Activated CD8-positive, alpha-beta memory T cell treated with anti-CD3 and anti-CD28 coated beads, Interleukin-2, amount 50 U/mL, for 24 hours (primary cell): ENCODE results near the gene INTS1.

Experiments
- DNase-seq: peaks from one replicate; pipeline ENCODE4 v3.0.0-alpha.2; 2020; ENCODE audit errors: extremely low read depth

The INTS1 gene

DNA sequence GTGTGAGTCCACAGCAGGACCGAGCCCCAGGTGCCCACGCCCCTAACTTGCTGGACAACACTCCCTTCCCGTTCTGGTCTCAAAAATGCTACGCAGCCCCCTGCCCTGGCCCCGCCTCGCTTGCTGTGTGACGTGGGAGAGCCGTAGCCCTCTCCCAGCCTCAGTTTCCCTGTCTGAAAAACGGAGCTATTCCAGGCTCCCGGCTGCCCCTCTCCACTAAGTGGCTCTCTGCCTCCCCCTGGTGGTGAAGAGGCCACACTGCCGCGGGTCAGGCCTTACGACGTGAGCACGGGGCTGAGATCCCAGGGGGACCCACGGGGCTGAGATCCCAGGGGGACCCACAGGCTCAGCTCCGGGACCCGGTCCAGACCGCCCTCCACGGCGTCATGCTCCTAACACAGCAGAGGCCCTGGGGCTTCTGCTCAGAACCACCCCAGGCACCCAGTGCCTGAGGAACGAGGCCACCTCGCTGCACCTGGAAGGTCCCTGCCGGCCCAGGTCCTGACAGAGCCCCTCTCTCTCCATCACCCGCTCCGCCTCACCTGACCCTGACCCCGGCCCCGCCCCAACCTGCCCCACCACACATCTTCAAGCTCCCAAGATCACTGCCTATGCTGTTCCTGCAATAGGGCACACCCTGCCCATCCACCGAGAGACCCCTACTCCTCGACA lies 71.6 kb downstream of the INTS1 start:
- DNase-seq: peak; percentile 56

GRCh38 chr7:1431634-1432380 lies 72.4 kb downstream of the INTS1 start:
- DNase-seq: no peak

DNA sequence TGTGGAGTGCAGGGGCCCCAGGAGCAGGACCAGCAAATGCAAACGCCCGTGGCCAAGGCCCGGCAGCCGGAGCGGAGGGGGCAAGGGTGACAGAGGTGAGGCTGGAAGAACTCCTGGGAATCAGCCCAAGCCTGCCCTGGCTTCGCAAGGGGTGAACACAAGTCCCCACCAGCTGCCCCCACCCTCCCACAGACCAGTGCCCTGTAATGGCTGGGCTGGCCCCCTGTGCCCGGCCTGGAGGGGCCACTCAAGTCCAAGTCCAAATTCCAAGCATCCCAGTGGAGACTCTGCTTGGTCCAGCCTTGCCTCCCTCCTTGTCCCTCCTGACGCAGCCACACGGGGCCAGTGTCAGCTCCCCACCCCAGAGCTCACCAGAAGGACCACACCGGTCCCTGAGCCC lies 73.0 kb downstream of the INTS1 start:
- no peak for DNase-seq

DNA sequence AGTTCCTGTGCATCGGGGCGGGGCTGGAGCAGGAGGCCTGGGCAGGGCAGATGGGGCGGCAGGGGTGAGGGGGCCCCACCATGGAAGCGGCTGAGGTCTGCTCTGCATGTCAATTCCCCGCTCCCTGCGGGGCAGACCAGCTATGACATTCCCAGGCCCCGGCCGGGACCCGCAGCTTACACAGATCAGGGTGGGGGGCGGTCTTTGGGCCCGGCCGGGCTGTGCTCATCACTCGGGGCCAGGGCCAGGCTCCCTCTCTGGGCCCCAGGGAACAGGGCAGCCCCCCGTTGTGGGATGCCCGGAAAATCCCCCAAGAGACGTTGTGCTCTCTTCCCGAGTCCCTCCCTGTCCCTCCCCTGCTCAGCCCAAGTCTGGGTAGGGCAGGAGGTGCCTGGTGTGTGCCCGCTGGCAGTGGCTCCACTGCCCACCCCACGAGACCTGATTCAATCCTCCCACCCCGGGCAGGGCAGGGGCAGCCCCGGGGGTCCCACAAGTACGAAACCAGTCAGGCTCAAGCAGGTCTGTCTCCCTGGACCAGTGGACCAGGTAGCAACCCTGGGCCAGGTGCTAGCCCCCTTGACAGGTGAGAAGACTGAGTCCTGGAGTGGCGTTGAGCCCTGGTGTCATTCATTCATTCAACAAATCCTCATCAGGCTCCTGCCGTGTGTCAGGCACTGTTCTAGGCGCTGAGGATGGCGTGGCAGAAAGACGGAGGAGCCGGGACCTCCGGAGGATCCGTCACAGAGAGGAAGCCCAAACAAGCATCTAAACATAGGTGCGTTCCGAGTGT lies 73.9 kb downstream of the INTS1 start:
- DNase-seq: no peak

GRCh38 chr7:1428941-1429501 lies 75.2 kb downstream of the INTS1 start:
- DNase-seq: no peak

DNA sequence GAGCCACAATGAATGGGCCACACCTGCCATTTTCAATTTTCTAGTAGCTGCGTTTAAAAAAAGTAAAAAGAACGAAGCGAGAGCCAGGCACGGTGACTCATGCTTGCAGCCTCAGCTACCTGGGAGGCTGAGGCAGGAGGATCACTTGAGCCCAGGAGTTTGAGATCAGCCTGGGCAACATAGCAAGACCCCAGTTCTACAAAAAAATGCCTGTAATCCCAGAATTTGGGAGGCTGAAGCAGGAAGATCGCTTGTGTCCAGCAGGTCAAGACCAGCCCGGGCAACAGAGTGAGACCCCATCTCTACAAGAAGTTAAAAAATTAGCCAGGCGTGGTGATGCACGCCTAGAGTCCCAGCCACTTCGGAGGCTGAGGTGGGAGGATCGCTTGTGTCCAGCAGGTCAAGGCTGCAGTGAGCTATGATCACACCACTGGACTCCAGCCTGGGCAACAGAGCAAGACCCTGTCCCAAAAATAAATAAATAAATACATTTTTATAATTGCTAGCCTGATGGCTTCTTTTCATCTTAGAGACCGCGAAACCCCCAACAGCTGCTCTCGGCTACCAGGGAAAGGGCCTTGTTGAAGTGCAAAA lies 77.0 kb downstream of the INTS1 start:
- no peak for DNase-seq

GRCh38 chr7:1426474-1426873 lies 77.7 kb downstream of the INTS1 start:
- no peak for DNase-seq

GRCh38 chr7:1425292-1426136 lies 78.7 kb downstream of the INTS1 start:
- DNase-seq: no peak

DNA sequence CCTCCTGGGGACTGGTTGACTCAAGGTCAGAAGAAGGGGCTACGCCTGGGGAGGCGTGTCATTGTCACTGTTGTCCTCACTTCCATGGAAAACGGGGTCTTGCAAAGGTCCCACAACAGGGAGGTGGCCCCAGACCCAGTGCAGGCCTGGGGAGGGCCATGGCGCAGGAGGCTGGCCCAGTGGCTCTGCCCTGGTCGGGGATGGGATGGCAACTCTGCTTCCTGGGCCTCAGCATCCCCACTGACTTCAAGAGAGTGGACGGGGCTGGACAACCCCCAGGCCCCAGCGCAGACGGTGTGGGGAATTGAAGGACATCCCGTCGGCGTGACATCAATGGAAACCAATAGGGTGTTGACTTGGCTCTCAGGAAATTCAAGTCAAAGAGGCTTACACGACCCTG lies 80.1 kb downstream of the INTS1 start:
- DNase-seq: no peak

GRCh38 chr7:1423264-1423811 lies 80.9 kb downstream of the INTS1 start:
- DNase-seq: no peak

- no peak for DNase-seq
These were observed 81.5 kb downstream of the INTS1 start for GRCh38 chr7:1422512-1423263.

DNA sequence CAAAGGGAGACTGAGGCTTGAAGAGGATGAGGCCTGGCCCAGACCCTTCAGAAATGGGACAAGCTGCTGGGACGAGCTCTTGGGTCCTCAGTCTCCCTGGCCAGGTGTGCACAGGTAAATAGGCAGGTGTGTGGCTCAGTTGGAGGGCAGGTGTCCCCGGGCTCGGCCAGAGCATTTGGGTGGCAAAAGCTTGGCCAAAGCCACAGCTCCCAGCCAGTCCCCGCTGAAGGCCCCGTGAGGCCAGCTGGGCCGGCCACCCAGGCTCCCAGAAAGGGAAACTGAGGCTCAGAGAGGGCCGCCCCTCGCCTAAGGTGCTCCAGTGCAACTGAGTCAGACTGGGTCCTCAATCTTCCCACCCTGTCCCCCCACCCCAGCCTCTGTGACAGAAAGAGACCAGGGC lies 82.2 kb downstream of the INTS1 start:
- DNase-seq: no peak

DNA sequence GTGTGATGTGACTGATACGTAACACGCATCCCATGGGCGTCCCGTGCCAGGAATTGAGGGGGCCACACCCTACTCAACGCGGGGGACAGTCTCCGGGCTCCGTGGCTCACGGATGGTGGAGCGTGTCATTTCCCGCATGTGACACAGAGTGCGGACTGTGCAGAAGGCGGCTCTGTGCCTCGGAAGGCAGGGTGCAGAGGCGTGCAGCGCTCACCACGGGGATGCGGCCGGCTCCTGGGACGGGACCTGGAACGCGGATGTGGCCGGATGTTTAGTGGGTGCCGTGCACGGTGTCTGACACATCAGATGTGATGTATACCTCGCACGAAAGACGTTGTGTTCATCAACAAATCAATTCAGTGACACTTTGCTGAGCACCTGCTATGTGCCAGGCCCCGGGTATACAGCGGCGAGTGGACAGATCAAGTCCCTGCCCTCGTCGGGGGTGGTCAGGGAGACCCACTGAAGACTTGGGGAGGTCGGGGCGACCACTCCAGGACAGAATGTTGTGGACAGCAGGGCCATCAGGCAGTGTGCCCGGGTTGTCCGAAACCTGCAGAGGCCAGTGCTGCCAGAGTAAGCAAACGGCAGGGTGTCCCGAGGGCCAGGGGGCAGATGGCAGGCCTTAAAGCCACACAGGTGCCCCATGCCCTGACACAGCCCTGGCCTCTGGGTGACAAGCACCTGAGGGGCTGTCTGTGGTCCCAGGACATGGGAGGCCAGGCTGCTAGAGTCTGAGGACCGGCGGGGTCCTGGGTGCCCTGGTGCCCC lies 83.0 kb downstream of the INTS1 start:
- DNase-seq: no peak
